Measurements from ENCODE around the gene ABHD5. TPM values are rescaled to one million over a fixed set of nuclear protein-coding genes. Genes with fewer than 3 reads are reported as not detected.
"Not testable (repeated sequence)": the region's sequence is repeated elsewhere in the genome, so short reads cannot be mapped to it uniquely, and the experiment has no call there.

The ABHD5 gene
- total RNA-seq: 10 to 100 TPM; 23.9 to 39.0 TPM
- long read RNA-seq, full-length matches to known transcripts: 33 of 41 reads
- long read RNA-seq, partial matches to known transcripts: 3 of 41 reads
- long read RNA-seq, other reads (novel, unspliced or antisense): 5 of 41 reads

- ATAC-seq: peak; percentile 83
- intact Hi-C loops (cut with DNase I, micrococcal nuclease): loop anchor here in 1 of 2 donors (5.0 kb wide), 1 partner anchor 68 kb away; the partner anchor contains the start of gene ANO10
- peak; percentile 89 to 92 for DNase-seq
Observed at GRCh38 chr3:43690400-43691119, at the start of gene ABHD5. ABHD5 (plus strand) TSS chr3:43690938; CDS start chr3:43690993, 55 bp downstream.

DNA sequence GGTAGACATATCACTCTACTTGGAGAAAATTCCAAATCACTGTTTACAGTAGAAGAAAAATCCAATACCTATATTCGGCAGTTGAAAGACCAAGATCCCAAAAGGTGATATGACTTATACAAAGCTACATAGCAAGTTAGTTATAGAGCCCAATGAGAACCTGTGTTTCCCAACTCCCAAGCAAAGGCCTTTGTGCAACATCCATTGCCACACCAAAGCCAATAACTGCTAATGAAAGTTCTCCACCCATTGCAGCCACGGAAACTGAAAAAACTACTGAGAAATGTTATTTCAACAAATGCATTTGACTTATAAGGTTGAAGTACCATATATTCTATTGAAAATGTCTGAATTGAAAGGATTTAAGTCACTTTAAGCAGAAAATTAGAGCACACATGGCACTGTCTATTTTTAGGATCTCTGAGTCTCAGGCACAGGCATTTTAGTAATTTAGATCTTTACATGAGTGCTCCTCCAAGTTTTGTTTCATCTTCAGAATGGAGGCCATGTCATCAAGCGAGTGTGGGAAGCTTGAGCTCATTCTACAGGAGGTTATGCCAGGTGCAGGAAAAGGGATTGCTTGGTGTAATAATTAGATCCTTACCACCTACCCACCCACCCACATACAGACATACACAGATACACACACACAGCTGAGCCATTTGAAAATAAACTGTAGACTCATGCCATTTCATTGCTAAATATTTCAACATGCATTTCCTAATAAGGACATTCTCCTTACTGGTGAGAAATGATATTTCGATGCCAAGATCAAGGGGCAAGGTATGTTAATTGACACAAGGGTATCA, 49.2 kb upstream of the ABHD5 start:
- no peak for ATAC-seq
- no peak for DNase-seq
- intact Hi-C loops (cut with DNase I, micrococcal nuclease): no loop called here

DNA sequence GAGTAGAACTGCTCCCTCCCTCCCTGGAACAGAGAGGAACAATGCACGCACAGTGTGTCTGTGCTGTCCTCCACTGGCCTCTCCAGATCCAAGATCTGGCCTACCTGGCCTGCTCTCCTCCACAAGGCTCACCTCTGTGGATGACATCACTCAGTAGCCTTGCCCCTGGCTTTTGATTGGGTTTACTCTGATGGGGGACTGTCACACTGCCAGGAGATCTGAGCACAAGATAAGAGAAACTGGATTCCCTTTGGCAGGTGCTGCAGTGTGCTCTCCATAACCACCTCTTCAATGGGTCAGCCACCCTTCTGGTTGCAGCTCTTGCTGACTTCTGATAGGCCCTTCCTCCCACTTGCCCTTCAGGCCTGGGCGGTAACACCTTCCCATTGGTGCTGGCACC, 46.3 kb upstream of the ABHD5 start:
- ATAC-seq: peak; percentile 29

GRCh38 chr3:43647331-43648166, 43.2 kb upstream of the ABHD5 start:
- DNase-seq (no peak), ATAC-seq (peak; percentile 88)
- intact Hi-C loops (cut with DNase I, micrococcal nuclease): no loop called here

More for the DNA sequence above, 46.3 kb upstream of the ABHD5 start:
- intact Hi-C loops (cut with DNase I, micrococcal nuclease): no loop called here
- DNase-seq: no peak

DNA sequence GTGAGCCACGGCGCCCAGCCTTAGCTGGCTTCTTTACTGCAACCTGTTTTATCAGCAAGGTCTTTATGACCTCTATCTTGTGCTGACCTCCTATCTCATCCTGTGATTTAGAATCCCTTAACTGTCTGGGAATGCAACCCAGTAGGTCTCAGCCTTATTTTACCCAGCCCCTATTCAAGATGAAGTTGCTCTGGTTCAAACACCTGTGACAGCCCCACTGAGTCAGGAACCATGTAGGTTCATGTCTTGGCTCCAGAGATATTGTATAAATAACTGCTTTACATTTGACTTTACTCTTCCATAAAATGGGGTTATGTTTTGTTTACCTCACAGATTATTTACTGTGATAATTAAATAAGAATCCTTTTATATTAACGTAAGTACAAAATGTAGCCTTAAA, 41.8 kb upstream of the ABHD5 start:
- intact Hi-C loops (cut with DNase I, micrococcal nuclease): no loop called here
- no peak for ATAC-seq

GRCh38 chr3:43649365-43649968, 41.3 kb upstream of the ABHD5 start:
- DNase-seq (peak in 1 of 2 donors; percentile 38), ATAC-seq (peak; percentile 50)
- intact Hi-C loops (cut with DNase I, micrococcal nuclease): no loop called here

More for the DNA sequence above, 41.8 kb upstream of the ABHD5 start:
- no peak for DNase-seq

GRCh38 chr3:43650345-43650744, 40.4 kb upstream of the ABHD5 start:
- DNase-seq (no peak), ATAC-seq (no peak)
- intact Hi-C loops (cut with DNase I, micrococcal nuclease): no loop called here

- DNase-seq; ATAC-seq; intact Hi-C loops (cut with DNase I, micrococcal nuclease): not testable (repeated sequence)
Observed at GRCh38 chr3:43656390-43656789, 34.3 kb upstream of the ABHD5 start.

DNA sequence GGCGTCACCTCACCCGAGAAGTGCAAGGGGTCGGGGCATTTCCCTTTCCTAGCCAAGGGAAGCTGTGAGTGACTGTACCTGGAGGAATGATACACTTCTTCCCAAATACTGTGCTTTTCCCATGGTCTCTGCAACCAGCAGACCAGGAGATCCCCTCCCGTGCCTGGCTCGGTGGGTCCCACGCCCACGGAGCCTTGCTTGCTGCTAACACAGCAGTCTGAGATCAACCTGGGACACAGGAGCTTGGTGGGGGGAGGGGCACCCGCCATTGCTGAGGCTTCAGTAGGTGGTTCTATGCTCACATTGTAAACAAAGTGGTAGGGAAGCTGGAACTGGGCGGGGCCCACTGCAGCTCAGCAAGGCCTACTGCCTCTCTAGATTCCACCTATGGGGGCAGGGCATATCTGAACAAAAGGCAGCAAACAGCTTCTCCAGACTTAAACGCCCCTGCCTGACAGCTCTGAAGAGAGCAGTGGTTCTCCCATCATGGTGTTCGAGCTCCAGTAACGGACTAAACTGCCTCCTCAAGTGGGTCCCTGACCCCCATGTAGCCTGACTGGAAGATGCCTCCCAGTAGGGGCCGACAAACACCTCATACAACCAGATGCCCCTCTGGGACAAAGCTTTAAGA, 31.4 kb upstream of the ABHD5 start:
- DNase-seq (peak; percentile 35 to 53), ATAC-seq (peak; percentile 63)
- intact Hi-C loops (cut with DNase I, micrococcal nuclease): no loop called here

- DNase-seq; intact Hi-C loops (cut with DNase I, micrococcal nuclease); ATAC-seq: not testable (repeated sequence)
Observed at GRCh38 chr3:43661376-43661775, 29.4 kb upstream of the ABHD5 start.

GRCh38 chr3:43665011-43665410, 25.7 kb upstream of the ABHD5 start:
- DNase-seq; intact Hi-C loops (cut with DNase I, micrococcal nuclease); ATAC-seq: not testable (repeated sequence)

DNA sequence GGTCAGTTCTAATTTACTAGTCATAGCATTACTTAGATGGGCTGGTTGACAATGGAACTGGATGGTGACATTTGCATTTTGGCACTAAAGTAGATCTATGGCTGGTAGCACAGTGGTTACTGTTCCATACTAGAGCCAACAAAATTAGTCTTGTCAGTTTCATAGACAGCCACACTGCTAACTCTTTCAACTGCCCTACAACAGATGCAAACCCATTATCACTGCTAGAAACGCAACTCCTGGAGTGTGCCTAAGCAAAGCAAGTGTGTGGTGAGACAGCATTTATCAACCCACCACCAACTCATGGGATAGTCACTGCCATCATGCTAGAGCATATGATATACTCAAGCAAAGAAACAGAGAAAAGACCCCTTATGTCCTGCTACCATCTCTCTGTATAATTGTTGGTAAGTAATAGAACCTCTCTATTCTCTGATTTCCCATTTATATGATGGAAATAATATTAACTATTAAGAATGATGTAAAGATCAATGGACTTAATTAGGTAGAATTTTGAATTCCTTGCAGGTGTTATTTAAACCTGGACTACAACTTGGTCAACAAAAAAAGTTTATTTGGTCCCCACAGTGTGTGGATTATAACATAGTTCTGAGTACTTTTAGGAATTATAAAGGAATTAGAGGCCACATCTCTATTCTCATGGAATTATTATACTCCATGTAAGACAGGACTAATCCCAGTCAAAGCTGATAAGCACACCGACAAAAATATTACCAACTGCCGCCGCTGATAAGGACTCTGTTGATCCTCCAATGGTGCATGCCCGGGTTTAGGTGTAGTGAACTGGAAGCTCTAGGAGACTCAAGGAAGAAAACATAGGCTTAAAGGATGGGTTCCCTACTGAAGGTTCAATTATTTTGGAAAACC, 19.9 kb upstream of the ABHD5 start:
- intact Hi-C loops (cut with DNase I, micrococcal nuclease): no loop called here
- no peak for ATAC-seq
- DNase-seq: no peak

DNA sequence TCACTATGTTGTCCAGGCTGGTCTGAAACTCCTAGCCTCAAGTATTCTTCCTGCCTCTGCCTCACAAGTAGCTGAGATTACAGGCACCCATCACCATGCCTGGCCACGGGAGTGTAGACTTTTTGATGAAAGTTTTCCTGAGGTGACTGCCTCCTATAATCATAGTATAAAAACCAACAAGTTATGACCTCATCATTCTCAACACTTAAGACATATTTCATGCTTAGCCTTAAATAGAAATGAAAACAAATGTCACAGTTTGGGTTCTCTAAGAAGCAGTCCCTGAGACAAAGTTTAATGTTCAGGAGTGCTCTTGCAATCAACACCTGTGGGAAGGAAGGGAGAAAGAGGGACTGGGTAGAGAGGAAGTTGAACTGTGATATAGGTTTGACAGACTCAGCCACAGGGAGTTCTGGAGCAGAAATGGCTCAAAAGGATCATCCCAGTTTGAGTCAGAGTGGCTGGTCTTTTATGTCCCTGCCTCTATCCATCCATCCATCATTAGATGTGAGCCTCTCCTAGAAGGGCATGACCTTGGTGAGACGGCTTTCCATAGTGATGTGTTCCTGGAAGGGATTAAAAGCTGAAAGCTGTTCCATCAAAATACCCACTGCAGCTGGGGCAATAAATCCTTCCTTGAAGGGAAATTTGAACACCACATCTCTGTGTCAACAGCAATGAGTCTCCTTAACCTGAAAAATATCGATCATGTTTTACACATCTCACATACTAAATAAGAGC, 16.2 kb upstream of the ABHD5 start:
- ATAC-seq (no peak), DNase-seq (no peak)
- intact Hi-C loops (cut with DNase I, micrococcal nuclease): no loop called here

- ATAC-seq (no peak), DNase-seq (no peak)
- intact Hi-C loops (cut with DNase I, micrococcal nuclease): no loop called here
Observed at GRCh38 chr3:43675593-43675992, 15.1 kb upstream of the ABHD5 start.

DNA sequence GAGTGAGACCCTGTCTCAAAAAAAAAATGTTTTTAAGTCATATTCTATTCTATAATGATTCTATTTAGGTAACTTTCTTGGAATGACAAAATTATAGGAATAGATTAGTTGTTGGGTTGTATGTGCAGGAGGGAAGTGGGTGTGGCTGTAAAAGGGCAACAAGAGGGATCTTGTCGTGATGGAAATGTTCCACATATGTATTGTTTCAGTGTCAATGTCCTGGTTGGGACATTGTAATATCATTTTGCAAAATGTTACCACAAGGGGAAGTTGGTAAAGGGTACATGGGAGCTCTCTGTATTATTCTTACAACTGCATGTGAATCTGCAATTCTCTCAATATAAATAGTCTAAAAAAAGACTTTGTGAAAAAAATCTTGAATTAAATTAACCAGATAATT, 14.3 kb upstream of the ABHD5 start:
- intact Hi-C loops (cut with DNase I, micrococcal nuclease): no loop called here
- no peak for DNase-seq
- no peak for ATAC-seq

- ATAC-seq; intact Hi-C loops (cut with DNase I, micrococcal nuclease); DNase-seq: not testable (repeated sequence)
Observed at GRCh38 chr3:43678375-43678774, 12.4 kb upstream of the ABHD5 start.

All from left colon (tissue), 2 donors.